ENCODE measurements around the gene DPP6.

- TF ChIP-seq BHLHE40 (IDR thresholded peaks at IDR 0.05; ENCODE audit: borderline replicate concordance) = no peak
- no peak for TF ChIP-seq ELF4 (IDR thresholded peaks at IDR 0.05)
- TF ChIP-seq NFRKB (IDR thresholded peaks at IDR 0.05) = no peak
- TF ChIP-seq SP1 (IDR thresholded peaks at IDR 0.05) = no peak
- TF ChIP-seq PKNOX1 (IDR thresholded peaks at IDR 0.05) = no peak
- TF ChIP-seq FOXM1 (IDR thresholded peaks at IDR 0.05; ENCODE audit: borderline replicate concordance) = no peak
- TF ChIP-seq LEF1 (IDR thresholded peaks at IDR 0.05; ENCODE audit: borderline replicate concordance) = no peak
- TF ChIP-seq SUZ12 (IDR thresholded peaks at IDR 0.05) = no peak
- no peak for TF ChIP-seq TARDBP (IDR thresholded peaks at IDR 0.05)
- no peak for TF ChIP-seq FOXK2 (IDR thresholded peaks at IDR 0.05)
- TF ChIP-seq ARNT (IDR thresholded peaks at IDR 0.05) = no peak
- no peak for TF ChIP-seq ZNF384 (IDR thresholded peaks at IDR 0.05)
- no peak for TF ChIP-seq L3MBTL2 (conservative IDR thresholded peaks at IDR 0.05)
Measured at GRCh38 chr7:154373956-154374355, 321.8 kb downstream of the DPP6 start.

Measured in HEK293T (cell line).